Hepatocyte (in vitro differentiated cells): ENCODE data around the gene SLC1A2.

Experiments
- EZH2 ChIP-seq: fragments of 200-600 bp; sonication (generic); IDR thresholded peaks from 2 replicates; pipeline ENCODE4 v1.6.1; 2016; ENCODE audit warnings: antibody characterized with exemption, mild to moderate bottlenecking, borderline replicate concordance
- TF ChIP-seq, protein P1 (sequence below): fragments of 200-600 bp; sonication (generic); IDR thresholded peaks from 2 replicates; pipeline ENCODE4 v1.5.1; 2016; ENCODE audit warnings: antibody characterized with exemption, mild to moderate bottlenecking; ENCODE audit not compliant: poor library complexity

DNA sequence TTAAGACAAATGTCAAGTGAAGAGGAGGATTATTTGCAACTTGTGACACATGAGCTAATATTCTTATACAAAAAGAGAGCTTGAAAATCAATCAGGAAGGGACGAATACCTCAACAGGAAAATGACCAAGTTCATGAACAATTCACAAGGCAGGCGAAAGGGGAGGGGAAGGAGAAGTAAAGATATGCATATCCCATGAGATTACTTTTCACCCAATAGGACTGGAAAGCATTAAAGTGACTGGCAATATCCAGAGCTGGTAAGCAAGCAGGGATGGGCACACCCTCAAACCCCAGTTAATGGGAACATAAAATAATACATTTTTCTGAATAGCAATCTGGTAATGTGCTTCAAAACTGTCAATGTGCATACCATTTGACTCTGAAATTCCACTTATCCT is 129.5 kb downstream of the SLC1A2 start:
- TF ChIP-seq, protein P1, sequence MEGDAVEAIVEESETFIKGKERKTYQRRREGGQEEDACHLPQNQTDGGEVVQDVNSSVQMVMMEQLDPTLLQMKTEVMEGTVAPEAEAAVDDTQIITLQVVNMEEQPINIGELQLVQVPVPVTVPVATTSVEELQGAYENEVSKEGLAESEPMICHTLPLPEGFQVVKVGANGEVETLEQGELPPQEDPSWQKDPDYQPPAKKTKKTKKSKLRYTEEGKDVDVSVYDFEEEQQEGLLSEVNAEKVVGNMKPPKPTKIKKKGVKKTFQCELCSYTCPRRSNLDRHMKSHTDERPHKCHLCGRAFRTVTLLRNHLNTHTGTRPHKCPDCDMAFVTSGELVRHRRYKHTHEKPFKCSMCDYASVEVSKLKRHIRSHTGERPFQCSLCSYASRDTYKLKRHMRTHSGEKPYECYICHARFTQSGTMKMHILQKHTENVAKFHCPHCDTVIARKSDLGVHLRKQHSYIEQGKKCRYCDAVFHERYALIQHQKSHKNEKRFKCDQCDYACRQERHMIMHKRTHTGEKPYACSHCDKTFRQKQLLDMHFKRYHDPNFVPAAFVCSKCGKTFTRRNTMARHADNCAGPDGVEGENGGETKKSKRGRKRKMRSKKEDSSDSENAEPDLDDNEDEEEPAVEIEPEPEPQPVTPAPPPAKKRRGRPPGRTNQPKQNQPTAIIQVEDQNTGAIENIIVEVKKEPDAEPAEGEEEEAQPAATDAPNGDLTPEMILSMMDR, result no peak
- TF ChIP-seq EZH2, result no peak
